ENCODE results near the gene PSD4. TPM values are rescaled to one million over a fixed set of nuclear protein-coding genes. Genes with fewer than 3 reads are reported as not detected.
A peak's percentile ranks its signal among the peaks of the same experiment; 100 is the strongest.

The PSD4 gene
- total RNA-seq, 1 experiment from 2014 or later, result 12.6 TPM

DNA sequence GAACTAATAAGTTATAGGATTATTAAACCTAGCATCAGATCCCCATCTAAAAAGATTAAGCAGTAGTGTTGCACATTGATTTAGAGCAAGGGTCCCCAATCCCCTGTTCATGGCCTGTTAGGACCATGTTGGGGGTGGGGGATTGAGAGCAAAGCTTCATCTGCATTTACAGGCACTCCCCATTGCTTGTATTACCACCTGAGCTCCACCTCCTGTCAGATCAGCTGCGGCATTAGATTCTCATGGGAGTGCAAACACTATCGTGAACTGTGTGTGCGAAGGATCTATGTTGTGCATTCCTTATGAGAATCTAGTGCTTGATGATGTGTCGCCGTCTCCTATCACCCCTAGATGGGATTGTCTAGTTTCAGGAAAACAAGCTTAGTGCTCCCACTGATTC lies 18.4 kb upstream of the PSD4 start (continued):
- TF ChIP-seq ZBTB33 (IDR thresholded peaks at IDR 0.05; ENCODE audit: extremely low read depth, insufficient replicate concordance, low read length) (no peak), POLR2AphosphoS5 (IDR thresholded peaks at IDR 0.05; ENCODE audit: low read depth, low read length) (no peak), CBX3 (IDR thresholded peaks at IDR 0.05; ENCODE audit: low read depth) (no peak), ZFX (IDR thresholded peaks at IDR 0.05) (no peak), MAX (IDR thresholded peaks at IDR 0.05) (no peak), CEBPB (IDR thresholded peaks at IDR 0.05; ENCODE audit: low read depth) (no peak), POLR2A (IDR thresholded peaks at IDR 0.05; ENCODE audit: borderline replicate concordance, extremely low read depth, insufficient read depth, insufficient read length) (no peak), FOSL1 (IDR thresholded peaks at IDR 0.05; ENCODE audit: low read depth) (no peak)
- TF ChIP-seq, protein P1, sequence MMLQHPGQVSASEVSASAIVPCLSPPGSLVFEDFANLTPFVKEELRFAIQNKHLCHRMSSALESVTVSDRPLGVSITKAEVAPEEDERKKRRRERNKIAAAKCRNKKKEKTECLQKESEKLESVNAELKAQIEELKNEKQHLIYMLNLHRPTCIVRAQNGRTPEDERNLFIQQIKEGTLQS (IDR thresholded peaks at IDR 0.05), result no peak

- TF ChIP-seq ELF1 (IDR thresholded peaks at IDR 0.05; ENCODE audit: borderline replicate concordance, low read depth) (no peak), MAX (IDR thresholded peaks at IDR 0.05) (0 out of 2 replicates have a peak, but pooled peaks have one; percentile 31), POLR2AphosphoS5 (IDR thresholded peaks at IDR 0.05; ENCODE audit: low read depth, low read length) (peak; percentile 44), POLR2A (IDR thresholded peaks at IDR 0.05; ENCODE audit: borderline replicate concordance, extremely low read depth, insufficient read depth, insufficient read length) (no peak)
- H3K9me3 ChIP-seq (ENCODE audit: control insufficient read depth in 1 of 2, insufficient read depth in 1 of 2, low read depth in 1 of 2, low read length in 2 of 2), result no peaks in the 10 kb centered on the region
- intact Hi-C loops (cut with micrococcal nuclease), result loop anchor here (5.0 kb wide), 1 partner anchor 41 kb away; no protein-coding TSS in a partner anchor
- H2AFZ ChIP-seq (ENCODE audit: low read depth, low read length, poor library complexity, severe bottlenecking), result peak overlapping the region; percentile 71
- CTCF ChIA-PET, result interaction anchor here (1.0 to 5.3 kb wide), 5 partner anchors 19 to 78 kb away, joined by 3 to 51 read pairs (median 3); no protein-coding TSS in a partner anchor
- no peaks in the 10 kb centered on the region for H3K27me3 ChIP-seq (ENCODE audit: insufficient read depth, low read length)
- peak overlapping the region; percentile 80 for H3K27ac ChIP-seq (ENCODE audit: low read depth, low read length)
- peaks cover 22 to 35% of the 10 kb centered on the region in 2 experiments; a peak in 3 of 4 replicates for H3K4me1 ChIP-seq (ENCODE audit: control insufficient read depth in 1 of 2, insufficient read depth in 2 of 2, low read length in 2 of 2)
- H3K4me3 ChIP-seq (replicated peaks in 1 of 2; ENCODE audit: low read depth in 1 of 2, low read length in 2 of 2), result peak overlapping the region; percentile 46 to 52
- no TSS peak for BruUV-seq (replicated peaks)
- no peaks in the 10 kb centered on the region for H3K79me2 ChIP-seq (ENCODE audit: insufficient read depth, low read length)
- ATAC-seq, result peak; percentile 67
- peak overlapping the region; percentile 34 for H3K9ac ChIP-seq (ENCODE audit: low read length)
- no peaks in the 10 kb centered on the region for H3K36me3 ChIP-seq (ENCODE audit: control insufficient read depth in 1 of 2, insufficient read depth in 2 of 2, low read length in 2 of 2)
- H4K20me1 ChIP-seq (ENCODE audit: insufficient read depth), result no peaks in the 10 kb centered on the region
- peak; percentile 74 for DNase-seq (ENCODE audit: low read depth, low spot score)
- no peaks in the 10 kb centered on the region for H3K9me2 ChIP-seq (ENCODE audit: insufficient read depth)
- RAD21 ChIA-PET (ENCODE audit: low non-redundant PET in 1 of 2, low total read pairs in 2 of 2, uncharacterized antibody in 2 of 2, unreplicated experiment in 2 of 2), result interaction anchor here in 1 of 2 experiments (1.2 kb wide), 1 partner anchor 18 kb away, joined by 4 read pairs; no protein-coding TSS in a partner anchor
- POLR2A ChIA-PET, result interaction anchor here (1.4 to 1.9 kb wide), 3 partner anchors 18 to 47 kb away, joined by 5 to 8 read pairs (median 7); no protein-coding TSS in a partner anchor
- H3K4me2 ChIP-seq (ENCODE audit: low read length), result peak overlapping the region; percentile 78
Measured at GRCh38 chr2:113156278-113157117, 17.3 kb upstream of the PSD4 start.

Data from HCT116 (cell line).